ENCODE results near the gene PIP4K2C.
"Not testable (repeated sequence)": the region's sequence is repeated elsewhere in the genome, so short reads cannot be mapped to it uniquely, and the experiment has no call there.

PIP4K2C gene

DNA sequence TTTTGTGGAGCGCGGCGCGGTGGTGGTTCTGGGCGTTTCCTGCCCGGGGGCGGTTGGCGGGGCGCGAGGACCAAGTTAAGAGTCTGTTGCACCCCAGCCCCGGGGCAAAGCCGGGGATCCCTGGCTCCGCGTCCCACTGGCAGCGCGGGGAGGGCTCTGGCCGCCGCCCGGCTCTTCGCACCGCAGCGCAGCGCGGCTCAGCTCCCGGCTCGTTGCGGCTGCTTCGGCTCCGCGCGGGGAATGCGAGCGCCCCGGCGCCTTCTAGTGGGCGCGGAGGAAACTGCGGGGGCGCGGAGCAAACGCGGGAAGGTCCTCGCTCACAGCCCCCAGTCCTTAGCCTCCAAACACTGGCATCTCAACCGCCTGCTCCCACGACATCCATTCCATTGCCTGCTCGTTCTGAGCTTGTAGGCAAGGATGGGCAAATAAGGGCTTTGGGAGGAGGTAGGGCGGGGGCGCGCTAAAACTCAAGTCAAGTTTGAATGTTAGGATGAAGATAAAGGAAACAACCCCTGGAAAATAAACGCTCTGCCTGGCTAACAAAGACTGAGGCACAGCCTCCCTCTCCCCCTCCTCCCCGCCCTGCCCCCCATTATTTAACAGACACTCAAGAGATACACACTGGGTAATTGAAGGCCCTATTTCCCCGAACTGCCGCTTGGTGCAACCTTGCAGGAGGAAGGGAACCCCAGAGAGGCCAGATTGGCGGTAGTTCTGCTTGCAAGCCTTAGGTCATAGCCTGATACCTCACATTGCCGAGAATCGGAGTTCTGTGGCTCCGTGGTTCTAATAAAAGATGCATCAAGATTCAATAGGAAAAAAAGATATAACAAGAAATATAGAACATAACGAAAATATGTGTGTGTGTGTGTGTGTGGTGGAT lies 42.2 kb downstream of the PIP4K2C start, which contains the start of gene B4GALNT1:
B4GALNT1 (minus strand) TSS at position 244 of the 883 bp plus-strand sequence. CDS start 1,069 bp downstream, outside the sequence.
- DNase-seq (ENCODE audit: extremely low read depth in 1 of 2, low read depth in 1 of 2), result no peak

DNA sequence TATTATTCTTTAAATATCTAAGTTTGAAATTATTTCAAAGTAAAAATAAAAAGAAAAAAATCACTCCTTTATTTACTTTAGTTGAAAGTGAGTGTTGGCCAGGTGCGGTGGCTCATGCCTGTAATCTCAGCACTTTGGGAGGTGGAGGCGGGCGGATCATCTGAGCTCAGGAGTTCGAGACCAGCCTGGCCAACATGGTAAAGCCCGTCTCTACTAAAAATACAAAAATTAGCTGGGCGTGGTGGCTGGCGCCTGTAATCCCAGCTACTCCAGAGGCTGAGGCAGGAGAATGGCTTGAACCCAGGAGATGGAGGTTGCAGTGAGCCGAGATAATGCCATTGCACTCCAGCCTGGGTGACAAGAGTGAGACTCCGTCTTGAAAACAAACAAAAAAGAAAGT lies 45.7 kb downstream of the PIP4K2C start:
- DNase-seq (ENCODE audit: extremely low read depth in 1 of 2, low read depth in 1 of 2), result not testable (repeated sequence)

- DNase-seq (ENCODE audit: extremely low read depth in 1 of 2, low read depth in 1 of 2), result no peak
Measured at GRCh38 chr12:57637364-57637763, 46.4 kb downstream of the PIP4K2C start.

- DNase-seq (ENCODE audit: extremely low read depth in 1 of 2, low read depth in 1 of 2), result no peak
Measured at GRCh38 chr12:57638096-57638495, 47.1 kb downstream of the PIP4K2C start.

- no peak for DNase-seq (ENCODE audit: extremely low read depth in 1 of 2, low read depth in 1 of 2)
Measured at GRCh38 chr12:57640175-57641042, 49.4 kb downstream of the PIP4K2C start.

- no peak for DNase-seq (ENCODE audit: extremely low read depth in 1 of 2, low read depth in 1 of 2)
Measured at GRCh38 chr12:57641699-57642442, 50.9 kb downstream of the PIP4K2C start.

- DNase-seq (ENCODE audit: extremely low read depth in 1 of 2, low read depth in 1 of 2), result not testable (repeated sequence)
Measured at GRCh38 chr12:57645990-57646658, 55.1 kb downstream of the PIP4K2C start.

DNA sequence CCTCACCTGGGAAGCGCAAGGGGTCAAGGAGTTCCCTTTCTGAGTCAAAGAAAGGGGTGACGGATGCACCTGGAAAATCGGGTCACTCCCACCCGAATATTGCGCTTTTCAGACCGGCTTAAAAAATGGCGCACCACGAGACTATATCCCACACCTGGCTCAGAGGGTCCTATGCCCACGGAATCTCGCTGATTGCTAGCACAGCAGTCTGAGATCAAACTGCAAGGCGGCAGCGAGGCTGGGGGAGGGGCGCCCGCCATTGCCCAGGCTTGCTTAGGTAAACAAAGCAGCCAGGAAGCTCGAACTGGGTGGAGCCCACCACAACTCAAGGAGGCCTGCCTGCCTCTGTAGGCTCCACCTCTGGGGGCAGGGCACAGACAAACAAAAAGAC lies 55.7 kb downstream of the PIP4K2C start:
- not testable (repeated sequence) for DNase-seq (ENCODE audit: extremely low read depth in 1 of 2, low read depth in 1 of 2)
